Ishikawa (cell line): ENCODE data around the gene RPUSD1.
A peak's percentile ranks its signal among the peaks of the same experiment; 100 is the strongest.

ENCODE experiments used
- CEBPB ChIP-seq: IDR thresholded peaks from 2 replicates; pipeline ENCODE4 v1.6.1; 2012
- CREB1 ChIP-seq: IDR thresholded peaks from 2 replicates; pipeline ENCODE4 v1.6.1; 2012; ENCODE audit warnings: low read depth
- EGR1 ChIP-seq: IDR thresholded peaks from 2 replicates; pipeline ENCODE4 v1.6.1; 2012
- EP300 ChIP-seq: IDR thresholded peaks from 2 replicates; pipeline ENCODE4 v1.6.1; 2012; ENCODE audit warnings: borderline replicate concordance
- FOXM1 ChIP-seq: IDR thresholded peaks from 2 replicates; pipeline ENCODE4 v1.6.1; 2012; ENCODE audit warnings: low read depth, borderline replicate concordance
- MAX ChIP-seq: IDR thresholded peaks from 2 replicates; pipeline ENCODE4 v1.6.1; 2012
- NFIC ChIP-seq: IDR thresholded peaks from 2 replicates; pipeline ENCODE4 v1.6.1; 2012
- RAD21 ChIP-seq: IDR thresholded peaks from 2 replicates; pipeline ENCODE4 v1.6.1; 2012; ENCODE audit warnings: low read depth
- REST ChIP-seq: IDR thresholded peaks from 2 replicates; pipeline ENCODE4 v1.6.1; 2012; ENCODE audit warnings: low read depth, mild to moderate bottlenecking
- TAF1 ChIP-seq: IDR thresholded peaks from 2 replicates; pipeline ENCODE4 v1.6.1; 2012; ENCODE audit warnings: low read depth, mild to moderate bottlenecking
- TCF12 ChIP-seq: IDR thresholded peaks from 2 replicates; pipeline ENCODE4 v1.6.1; 2012; ENCODE audit warnings: low read depth
- TEAD4 ChIP-seq: IDR thresholded peaks from 2 replicates; pipeline ENCODE4 v1.6.1; 2012
- USF1 ChIP-seq: IDR thresholded peaks from 2 replicates; pipeline ENCODE4 v1.6.1; 2012
- YY1 ChIP-seq: IDR thresholded peaks from 2 replicates; pipeline ENCODE4 v1.6.1; 2012; ENCODE audit warnings: low read depth
- ZBTB7A ChIP-seq: IDR thresholded peaks from 2 replicates; pipeline ENCODE4 v1.6.1; 2012; ENCODE audit warnings: low read depth

RPUSD1 gene

GRCh38 chr16:740764-741505 lies 47.2 kb downstream of the RPUSD1 start, which contains the start of gene CIAO3:
Gene CIAO3, minus strand, starts transcription at chr16:740997. Its CDS starts 12 bp downstream, at chr16:740985.
- TF ChIP-seq EGR1, result peak; percentile 58
- peak; percentile 51; the same call in 1 of the 2 replicates for TF ChIP-seq TCF12
- peak; percentile 42; the same call in 1 of the 2 replicates for TF ChIP-seq ZBTB7A
- peak; percentile 48 for TF ChIP-seq USF1
- no peak for TF ChIP-seq FOXM1
- TF ChIP-seq RAD21, result peak; percentile 12; the same call in 1 of the 2 replicates
- peak; percentile 85 for TF ChIP-seq CREB1
- no peak; the same call in none of the 2 replicates for TF ChIP-seq TEAD4
- TF ChIP-seq CEBPB, result no peak
- peak; percentile 49 for TF ChIP-seq NFIC
- TF ChIP-seq TAF1, result peak; percentile 98
- no peak for TF ChIP-seq REST
- TF ChIP-seq EP300, result peak; percentile 26; the same call in 1 of the 2 replicates
- peak; percentile 97 for TF ChIP-seq YY1
- TF ChIP-seq MAX, result peak; percentile 93

DNA sequence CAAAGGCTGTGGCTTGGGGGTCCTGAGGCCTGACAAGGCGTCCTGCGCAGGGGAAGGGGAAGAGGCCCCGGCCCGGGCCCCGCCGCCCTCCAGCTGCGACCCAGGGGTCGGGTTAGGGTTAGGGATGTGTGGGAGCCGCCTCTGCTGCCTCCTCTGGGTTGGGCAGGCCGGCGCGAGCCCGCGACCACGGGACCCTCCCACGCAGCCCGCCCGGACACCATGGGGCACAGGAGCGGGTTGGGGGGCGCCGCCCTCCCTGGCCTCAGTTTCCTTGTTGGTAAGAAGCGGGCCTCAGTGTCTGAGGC lies 47.8 kb downstream of the RPUSD1 start:
- TF ChIP-seq ZBTB7A, result no peak
- TF ChIP-seq USF1, result no peak
- TF ChIP-seq EGR1, result no peak
- TF ChIP-seq FOXM1, result no peak
- no peak for TF ChIP-seq CEBPB
- no peak for TF ChIP-seq TAF1
- no peak for TF ChIP-seq REST
- no peak for TF ChIP-seq TCF12

GRCh38 chr16:739560-740458 lies 48.4 kb downstream of the RPUSD1 start:
- TF ChIP-seq EP300 (no peak), ZBTB7A (no peak), YY1 (no peak), RAD21 (no peak), NFIC (no peak)

DNA sequence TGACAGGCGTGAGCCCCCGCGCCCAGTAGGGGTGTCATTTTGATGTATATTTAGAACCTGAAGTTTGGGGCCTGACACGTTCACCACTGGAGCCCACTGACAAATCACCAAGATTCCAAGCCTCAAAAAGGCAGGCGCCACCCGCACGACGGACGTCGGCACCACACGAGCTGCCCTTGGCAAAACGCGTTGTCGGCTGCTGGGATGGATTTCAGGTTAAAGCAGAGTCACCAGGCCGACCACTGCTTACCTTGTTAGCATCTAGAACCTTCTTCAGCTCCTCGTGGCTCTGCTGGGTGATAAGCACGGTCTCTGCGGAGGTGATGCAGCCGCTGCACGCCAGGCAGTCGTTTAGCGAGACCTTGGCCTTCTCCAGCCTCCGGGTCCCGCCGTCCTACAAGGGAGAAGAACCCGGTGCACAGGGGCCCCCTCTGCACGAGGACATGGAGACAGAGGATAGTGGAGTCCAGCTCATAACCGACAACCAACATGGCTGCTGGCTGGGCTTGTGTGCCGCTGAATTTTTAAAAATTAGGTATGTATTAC lies 51.2 kb downstream of the RPUSD1 start:
- TF ChIP-seq CEBPB, result no peak
- TF ChIP-seq FOXM1, result no peak
- TF ChIP-seq MAX, result no peak
- TF ChIP-seq TCF12, result no peak
- no peak for TF ChIP-seq YY1
- TF ChIP-seq ZBTB7A, result no peak
- no peak for TF ChIP-seq TAF1
- no peak for TF ChIP-seq EGR1
- TF ChIP-seq CREB1, result no peak
- no peak for TF ChIP-seq NFIC
- no peak for TF ChIP-seq USF1
- TF ChIP-seq RAD21, result no peak
- TF ChIP-seq EP300, result no peak
